ENCODE data around the gene SLC47A1. TPM values are rescaled to one million over a fixed set of nuclear protein-coding genes. Genes with fewer than 3 reads are reported as not detected.

SLC47A1 gene
- total RNA-seq = 0.15 and 0.34 TPM in 2 replicates

GRCh38 chr17:19533718-19534561 is at the start of gene SLC47A1:
TSS of gene SLC47A1 (plus strand) at chr17:19533854. CDS start at chr17:19533940, 86 bp downstream.

Other genes starting within 250 kb of the SLC47A1 start
- gene B9D1, start 171.1 kb upstream of the SLC47A1 start, total RNA-seq = 29.9 and 32.0 TPM in 2 replicates
- 20.3 and 21.0 TPM in 2 replicates for gene MAPK7, start 155.4 kb upstream of the SLC47A1 start, total RNA-seq
- 35.8 and 39.8 TPM in 2 replicates for gene MFAP4, start 146.7 kb upstream of the SLC47A1 start, total RNA-seq
- gene RNF112, start 122.6 kb upstream of the SLC47A1 start, total RNA-seq = 2.7 and 2.9 TPM in 2 replicates
- 22.5 and 26.8 TPM in 2 replicates for gene ALDH3A2, start 114.9 kb downstream of the SLC47A1 start, total RNA-seq
- gene SLC47A2, start 182.7 kb downstream of the SLC47A1 start, total RNA-seq = not detected in 2 replicates
- not detected in 2 replicates for gene ALDH3A1, start 214.4 kb downstream of the SLC47A1 start, total RNA-seq